OCI-LY7 (cell line): ENCODE results near the gene RAB3IP. TPM values are rescaled to one million over a fixed set of nuclear protein-coding genes. Genes with fewer than 3 reads are reported as not detected.

Source experiments
- BruUV-seq: library from RNA; stranded (reverse); fragments of 400-500 nt; replicated peaks from 2 replicates; lab custom pipeline; 2021; lab: Mats Ljungman, UMichigan
- CTCF ChIA-PET: fragments of 300-600 bp; sonication (Branson Sonifier 250); formaldehyde crosslinking; loops from one replicate; lab custom pipeline; 2022; ENCODE audit warnings: antibody characterized with exemption; ENCODE audit not compliant: unreplicated experiment; lab: Charles Lee
- POLR2A ChIA-PET: fragments of 300-600 bp; sonication (Branson Sonifier 250); formaldehyde crosslinking; loops from one replicate; lab custom pipeline; 2022; ENCODE audit warnings: antibody characterized with exemption; lab: Charles Lee
- DNase-seq: peaks from one replicate; pipeline ENCODE4 v3.0.0-alpha.2; 2015; ENCODE audit warnings: low spot score
- H2AFZ ChIP-seq: fragments of 200-600 bp; sonication (generic), shearing (Covaris generic); 2 replicates; pipeline ENCODE4 v1.6.1; 2014; ENCODE audit warnings: mild to moderate bottlenecking, antibody characterized with exemption, low read length, moderate library complexity
- H3K27ac ChIP-seq: fragments of 200-600 bp; sonication (generic); 2 replicates; pipeline ENCODE4 v1.5.1; 2014; ENCODE audit warnings: mixed run types, low read depth, mild to moderate bottlenecking, moderate library complexity, low read length, inconsistent platforms; ENCODE audit not compliant: poor library complexity, severe bottlenecking
- H3K36me3 ChIP-seq: fragments of 200-600 bp; sonication (generic); 2 replicates; pipeline ENCODE4 v1.6.1; 2014; ENCODE audit warnings: mild to moderate bottlenecking, antibody characterized with exemption, low read length, moderate library complexity, mixed read lengths; ENCODE audit not compliant: insufficient read depth
- H3K4me1 ChIP-seq: fragments of 200-600 bp; sonication (generic); 2 replicates; pipeline ENCODE4 v1.5.1; 2014; ENCODE audit warnings: mild to moderate bottlenecking, low read length; ENCODE audit not compliant: insufficient read depth, poor library complexity, severe bottlenecking
- H3K4me2 ChIP-seq: fragments of 200-600 bp; sonication (generic); 2 replicates; pipeline ENCODE4 v1.6.1; 2014; ENCODE audit warnings: mild to moderate bottlenecking, low read length
- H3K4me3 ChIP-seq: fragments of 200-600 bp; sonication (generic); 2 replicates; pipeline ENCODE4 v1.5.1; 2014; ENCODE audit warnings: mild to moderate bottlenecking, low read depth, low read length; ENCODE audit not compliant: poor library complexity, severe bottlenecking
- H3K79me2 ChIP-seq: fragments of 200-600 bp; sonication (generic); 2 replicates; pipeline ENCODE4 v1.6.1; 2016; ENCODE audit warnings: low read depth, mild to moderate bottlenecking, low read length, moderate library complexity, mixed read lengths; ENCODE audit not compliant: insufficient read depth
- H3K9me2 ChIP-seq: fragments of 200-600 bp; sonication (generic); 2 replicates; pipeline ENCODE4 v1.6.1; 2016; ENCODE audit warnings: mild to moderate bottlenecking, low read length, mixed read lengths; ENCODE audit not compliant: insufficient read depth
- H3K9me3 ChIP-seq: fragments of 200-600 bp; sonication (generic); 2 replicates; pipeline ENCODE4 v1.6.1; 2014; ENCODE audit warnings: mild to moderate bottlenecking, mixed run types, low read length, mixed read lengths
- H4K20me1 ChIP-seq: fragments of 200-600 bp; sonication (generic); 2 replicates; pipeline ENCODE4 v1.6.1; 2014; ENCODE audit warnings: mild to moderate bottlenecking, antibody characterized with exemption, low read length, moderate library complexity, mixed read lengths; ENCODE audit not compliant: insufficient read depth
- EZH2phosphoT487 ChIP-seq: fragments of 200-600 bp; sonication (generic); IDR thresholded peaks from 2 replicates; pipeline ENCODE4 v1.6.1; 2018; ENCODE audit warnings: low read depth, borderline replicate concordance, mild to moderate bottlenecking, mixed run types, antibody characterized with exemption, low read length, moderate library complexity, mixed read lengths
- intact Hi-C: fragments of 100-400 bp; cut with micrococcal nuclease; formaldehyde crosslinking; loops from one replicate; pipeline ENCODE4 v1.10.0; 2022; ENCODE audit not compliant: unreplicated experiment
- total RNA-seq, 2 experiments: library from RNA; depleted of rRNA in 1 of 2; stranded (reverse); fragments of >200 nt in 1 of 2; shearing (Covaris generic) in 1 of 2; gene quantifications; 2 replicates each; pipeline ENCODE4 v1.2.3, GENCODE V29; 2014 to 2022
- TF ChIP-seq, protein P1 (sequence below): fragments of 200-600 bp; sonication (generic); conservative IDR thresholded peaks from 2 replicates; pipeline ENCODE4 v1.5.1; 2014; ENCODE audit warnings: mild to moderate bottlenecking, antibody characterized with exemption, low read length, moderate library complexity, mixed read lengths

Gene RAB3IP
- total RNA-seq, 2 experiments from 2014 or later, result 49.0 to 60.6 TPM

DNA sequence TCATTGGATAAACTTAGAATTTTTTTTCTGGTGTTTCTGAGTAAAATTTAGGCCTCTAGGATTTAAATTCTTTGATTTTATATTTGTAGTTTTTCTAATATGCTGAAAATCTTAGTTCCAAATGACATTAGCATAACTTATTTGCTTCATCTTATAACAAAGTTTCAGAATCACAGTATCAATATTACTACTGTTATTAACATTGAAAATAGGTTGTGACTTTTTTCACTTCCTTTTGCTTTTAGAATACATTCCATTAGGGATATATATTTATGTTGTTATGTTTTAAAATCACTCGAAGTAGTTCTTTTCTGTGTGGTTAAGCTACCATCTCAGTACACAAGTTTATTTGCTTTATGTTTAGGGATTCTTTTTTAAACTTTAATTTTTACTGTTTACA, 12.8 kb downstream of the RAB3IP start:
- BruUV-seq, result no TSS peak

DNA sequence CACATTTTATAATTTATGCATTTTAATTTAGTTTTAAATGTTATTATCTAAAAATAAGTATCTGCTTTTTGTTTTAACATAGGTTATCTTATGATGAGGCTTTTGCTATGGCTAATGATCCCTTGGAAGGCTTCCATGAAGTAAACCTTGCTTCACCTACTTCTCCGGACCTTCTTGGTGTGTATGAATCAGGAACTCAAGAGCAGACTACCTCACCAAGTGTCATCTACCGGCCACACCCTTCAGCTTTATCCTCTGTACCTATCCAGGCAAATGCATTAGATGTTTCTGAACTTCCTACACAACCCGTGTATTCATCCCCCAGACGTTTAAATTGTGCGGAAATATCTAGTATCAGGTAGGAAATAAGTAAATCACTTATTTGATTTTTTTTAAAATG, 16.6 kb downstream of the RAB3IP start:
- H3K9me3 ChIP-seq, result peaks cover 18% of the 10 kb centered on the region; the same call in 1 of the 2 replicates
- H3K4me2 ChIP-seq, result no peak overlapping the region
- POLR2A ChIA-PET, result interaction anchor here (1.1 kb wide), 1 partner anchor 12 kb away, joined by 3 read pairs; no protein-coding TSS in a partner anchor
- CTCF ChIA-PET, result no interaction called here
- no peaks in the 10 kb centered on the region for H4K20me1 ChIP-seq
- DNase-seq, result no peak
- BruUV-seq, result no TSS peak
- H3K79me2 ChIP-seq, result peaks cover 14% of the 10 kb centered on the region; the same call in 1 of the 2 replicates
- H2AFZ ChIP-seq, result no peak overlapping the region
- H3K4me3 ChIP-seq, result no peak overlapping the region
- no peaks in the 10 kb centered on the region for H3K9me2 ChIP-seq
- no peak overlapping the region for H3K27ac ChIP-seq
- intact Hi-C loops, result no loop called here
- peaks cover 43% of the 10 kb centered on the region for H3K36me3 ChIP-seq
- no peaks in the 10 kb centered on the region for H3K4me1 ChIP-seq
- no peak for TF ChIP-seq EZH2phosphoT487
- TF ChIP-seq, protein P1, sequence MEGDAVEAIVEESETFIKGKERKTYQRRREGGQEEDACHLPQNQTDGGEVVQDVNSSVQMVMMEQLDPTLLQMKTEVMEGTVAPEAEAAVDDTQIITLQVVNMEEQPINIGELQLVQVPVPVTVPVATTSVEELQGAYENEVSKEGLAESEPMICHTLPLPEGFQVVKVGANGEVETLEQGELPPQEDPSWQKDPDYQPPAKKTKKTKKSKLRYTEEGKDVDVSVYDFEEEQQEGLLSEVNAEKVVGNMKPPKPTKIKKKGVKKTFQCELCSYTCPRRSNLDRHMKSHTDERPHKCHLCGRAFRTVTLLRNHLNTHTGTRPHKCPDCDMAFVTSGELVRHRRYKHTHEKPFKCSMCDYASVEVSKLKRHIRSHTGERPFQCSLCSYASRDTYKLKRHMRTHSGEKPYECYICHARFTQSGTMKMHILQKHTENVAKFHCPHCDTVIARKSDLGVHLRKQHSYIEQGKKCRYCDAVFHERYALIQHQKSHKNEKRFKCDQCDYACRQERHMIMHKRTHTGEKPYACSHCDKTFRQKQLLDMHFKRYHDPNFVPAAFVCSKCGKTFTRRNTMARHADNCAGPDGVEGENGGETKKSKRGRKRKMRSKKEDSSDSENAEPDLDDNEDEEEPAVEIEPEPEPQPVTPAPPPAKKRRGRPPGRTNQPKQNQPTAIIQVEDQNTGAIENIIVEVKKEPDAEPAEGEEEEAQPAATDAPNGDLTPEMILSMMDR, result no peak

More for the DNA sequence above, 12.8 kb downstream of the RAB3IP start:
- ChIA-PET CTCF (no interaction called here), POLR2A (interaction anchor here (0.6 to 0.8 kb wide), 4 partner anchors 12 to 151 kb away, joined by 3 to 4 read pairs (median 4); no protein-coding TSS in a partner anchor)
- H3K9me3 ChIP-seq, result no peaks in the 10 kb centered on the region
- no peak for TF ChIP-seq EZH2phosphoT487
- TF ChIP-seq, protein P1, result no peak
- no peak for DNase-seq
- peaks cover 21% of the 10 kb centered on the region for H3K36me3 ChIP-seq
- no peaks in the 10 kb centered on the region for H3K4me1 ChIP-seq
- H3K9me2 ChIP-seq, result no peaks in the 10 kb centered on the region
- intact Hi-C loops, result no loop called here
- H3K27ac ChIP-seq, result no peak overlapping the region
- no peak overlapping the region for H2AFZ ChIP-seq
- H3K79me2 ChIP-seq, result peaks cover 28% of the 10 kb centered on the region; the same call in 1 of the 2 replicates
- H3K4me2 ChIP-seq, result no peak overlapping the region
- H4K20me1 ChIP-seq, result no peaks in the 10 kb centered on the region
- H3K4me3 ChIP-seq, result no peak overlapping the region

DNA sequence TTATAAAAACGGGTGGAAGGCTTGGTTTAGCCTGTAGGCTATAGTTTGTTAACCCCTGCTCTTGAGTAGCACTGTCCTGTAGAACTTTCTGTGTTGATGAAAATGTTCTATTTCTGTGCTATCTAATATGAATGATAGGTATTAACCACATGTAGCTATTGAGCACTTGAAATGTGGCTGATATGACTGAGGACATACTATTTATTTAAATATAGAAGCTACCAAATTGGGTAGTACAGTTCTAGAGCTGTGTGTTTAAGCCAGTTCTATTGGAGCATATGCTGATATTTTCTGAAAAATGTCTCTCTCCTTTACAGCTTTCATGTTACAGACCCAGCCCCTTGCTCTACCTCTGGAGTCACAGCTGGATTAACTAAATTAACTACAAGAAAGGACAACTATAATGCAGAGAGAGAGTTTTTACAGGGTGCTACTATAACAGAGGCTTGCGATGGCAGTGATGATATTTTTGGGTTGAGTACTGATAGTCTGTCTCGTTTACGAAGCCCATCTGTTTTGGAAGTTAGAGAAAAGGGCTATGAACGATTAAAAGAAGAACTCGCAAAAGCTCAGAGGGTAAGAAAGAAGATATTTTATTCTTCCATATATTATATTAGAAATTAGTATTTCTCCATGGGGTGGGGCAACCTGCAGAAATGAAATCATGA, 17.6 kb downstream of the RAB3IP start:
- POLR2A ChIA-PET, result interaction anchor here (0.7 kb wide), 1 partner anchor 52 kb away, joined by 3 read pairs; no protein-coding TSS in a partner anchor
- Histone ChIP-seq H3K4me1 (no peaks in the 10 kb centered on the region), H3K79me2 (peaks cover 5% of the 10 kb centered on the region; the same call in 1 of the 2 replicates), H3K27ac (no peak overlapping the region), H3K9me2 (no peaks in the 10 kb centered on the region), H3K36me3 (peaks cover 52% of the 10 kb centered on the region), H2AFZ (no peak overlapping the region), H4K20me1 (no peaks in the 10 kb centered on the region), H3K4me2 (no peak overlapping the region), H3K9me3 (peaks cover 23% of the 10 kb centered on the region; the same call in 1 of the 2 replicates), H3K4me3 (no peak overlapping the region)
- no TSS peak for BruUV-seq
- CTCF ChIA-PET, result no interaction called here
- DNase-seq, result no peak
- intact Hi-C loops, result no loop called here
- TF ChIP-seq, protein P1, result no peak
- no peak for TF ChIP-seq EZH2phosphoT487
